Measurements from ENCODE around the gene CHAF1A.

CHAF1A gene

DNA sequence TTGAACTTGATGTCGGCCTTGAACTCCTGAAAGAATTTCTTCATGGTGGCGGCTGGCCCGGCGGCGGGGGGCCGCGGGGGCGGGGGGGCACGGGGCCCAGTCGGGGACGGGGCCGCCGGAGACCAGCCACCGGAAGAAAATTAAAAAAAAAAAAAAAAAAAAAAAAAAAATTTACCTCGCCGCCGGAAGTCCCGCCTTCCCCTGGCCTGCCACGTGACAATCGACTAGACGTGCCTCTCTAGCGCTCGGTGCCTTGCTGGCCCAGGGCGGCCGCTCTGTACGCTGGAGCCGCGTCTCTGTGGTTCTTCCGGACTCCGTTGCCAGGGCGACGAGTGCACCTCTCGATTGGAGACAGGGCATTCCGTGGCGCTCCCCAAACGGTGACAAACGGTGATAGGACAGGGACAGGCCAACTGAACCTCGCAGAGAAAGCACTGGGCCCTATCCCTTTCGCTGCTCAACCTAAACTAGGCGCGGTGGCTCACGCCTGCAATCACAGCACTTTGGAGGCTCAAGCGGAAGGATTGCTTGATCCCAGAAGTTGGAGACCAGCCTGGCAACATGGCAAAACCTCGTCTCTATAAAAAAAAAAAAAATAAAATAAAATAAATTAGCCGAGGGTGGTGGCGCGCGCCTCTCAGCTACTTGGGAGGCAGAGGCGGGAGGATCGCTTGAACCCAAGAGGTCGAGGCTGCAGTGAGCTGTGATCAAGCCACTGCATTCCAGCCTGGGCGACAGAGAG is 55.4 kb downstream of the CHAF1A start, which contains the start of gene UBXN6:
Gene UBXN6 (minus strand): TSS at position 141 of the 742 bp plus-strand sequence. CDS start 97 bp downstream, at position 44.
- Histone ChIP-seq H3K4me3 (ENCODE audit: low read depth in 1 of 2, low read length in 1 of 2) (peak within 1 kb of the TSS; percentile 57 to 80), H3K9me3 (no peaks in the 10 kb centered on the region), H3K27ac (peak within 1 kb of the TSS; percentile 86), H3K4me1 (ENCODE audit: control insufficient read depth in 1 of 2, insufficient read depth in 1 of 2, low read depth in 1 of 2, low read length in 1 of 2) (peaks cover 12 to 18% of the 10 kb centered on the region in 2 experiments), H3K27me3 (no peaks in the 10 kb centered on the region), H3K36me3 (peaks cover 20% of the 10 kb centered on the region)
- TF ChIP-seq, protein P1, sequence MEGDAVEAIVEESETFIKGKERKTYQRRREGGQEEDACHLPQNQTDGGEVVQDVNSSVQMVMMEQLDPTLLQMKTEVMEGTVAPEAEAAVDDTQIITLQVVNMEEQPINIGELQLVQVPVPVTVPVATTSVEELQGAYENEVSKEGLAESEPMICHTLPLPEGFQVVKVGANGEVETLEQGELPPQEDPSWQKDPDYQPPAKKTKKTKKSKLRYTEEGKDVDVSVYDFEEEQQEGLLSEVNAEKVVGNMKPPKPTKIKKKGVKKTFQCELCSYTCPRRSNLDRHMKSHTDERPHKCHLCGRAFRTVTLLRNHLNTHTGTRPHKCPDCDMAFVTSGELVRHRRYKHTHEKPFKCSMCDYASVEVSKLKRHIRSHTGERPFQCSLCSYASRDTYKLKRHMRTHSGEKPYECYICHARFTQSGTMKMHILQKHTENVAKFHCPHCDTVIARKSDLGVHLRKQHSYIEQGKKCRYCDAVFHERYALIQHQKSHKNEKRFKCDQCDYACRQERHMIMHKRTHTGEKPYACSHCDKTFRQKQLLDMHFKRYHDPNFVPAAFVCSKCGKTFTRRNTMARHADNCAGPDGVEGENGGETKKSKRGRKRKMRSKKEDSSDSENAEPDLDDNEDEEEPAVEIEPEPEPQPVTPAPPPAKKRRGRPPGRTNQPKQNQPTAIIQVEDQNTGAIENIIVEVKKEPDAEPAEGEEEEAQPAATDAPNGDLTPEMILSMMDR (IDR thresholded peaks at IDR 0.05), result peak; percentile 68

DNA sequence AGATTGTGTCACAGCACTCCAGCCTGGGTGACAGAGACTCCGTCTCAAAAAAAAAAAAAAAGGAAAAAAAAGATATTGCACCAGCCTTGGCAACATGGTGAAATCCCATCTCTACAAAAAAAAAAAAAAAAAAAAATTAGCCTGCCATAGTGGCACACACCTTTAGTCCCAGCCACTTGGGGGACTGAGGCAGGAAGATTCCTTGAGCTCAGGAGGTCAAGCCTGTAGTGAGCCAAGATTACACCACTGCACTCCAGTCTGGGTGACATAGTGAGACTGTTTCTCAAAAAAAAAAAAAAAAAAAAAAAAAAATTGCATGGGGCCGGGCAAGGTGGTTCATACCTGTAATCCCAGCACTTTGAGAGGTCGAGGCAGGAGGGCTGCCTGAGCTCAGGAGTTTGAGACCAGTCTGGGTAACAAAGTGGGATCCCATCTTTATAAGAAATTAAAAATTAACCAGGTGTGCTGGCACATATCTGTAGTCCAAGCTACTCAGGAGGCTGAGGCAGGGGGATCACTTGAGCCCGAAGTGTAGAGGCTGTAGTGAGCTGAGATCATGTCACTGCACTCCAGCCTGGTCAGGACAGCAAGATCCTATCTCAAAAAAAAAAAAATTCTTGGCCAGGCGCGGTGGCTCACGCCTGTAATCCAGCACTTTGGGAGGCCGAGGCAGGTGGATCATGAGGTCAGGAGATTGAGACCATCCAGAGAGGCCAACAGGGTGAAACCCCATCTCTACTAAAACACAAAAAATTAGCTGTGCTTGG is 62.6 kb downstream of the CHAF1A start:
- TF ChIP-seq, protein P1 (IDR thresholded peaks at IDR 0.05), result no peak
- H3K4me3 ChIP-seq (ENCODE audit: low read depth in 1 of 2, low read length in 1 of 2), result no peak overlapping the region
- H3K27me3 ChIP-seq, result no peaks in the 10 kb centered on the region
- peaks cover 7 to 13% of the 10 kb centered on the region in 2 experiments for H3K4me1 ChIP-seq (ENCODE audit: control insufficient read depth in 1 of 2, insufficient read depth in 1 of 2, low read depth in 1 of 2, low read length in 1 of 2)
- H3K9me3 ChIP-seq, result no peaks in the 10 kb centered on the region
- no peaks in the 10 kb centered on the region for H3K36me3 ChIP-seq
- H3K27ac ChIP-seq, result no peak overlapping the region

DNA sequence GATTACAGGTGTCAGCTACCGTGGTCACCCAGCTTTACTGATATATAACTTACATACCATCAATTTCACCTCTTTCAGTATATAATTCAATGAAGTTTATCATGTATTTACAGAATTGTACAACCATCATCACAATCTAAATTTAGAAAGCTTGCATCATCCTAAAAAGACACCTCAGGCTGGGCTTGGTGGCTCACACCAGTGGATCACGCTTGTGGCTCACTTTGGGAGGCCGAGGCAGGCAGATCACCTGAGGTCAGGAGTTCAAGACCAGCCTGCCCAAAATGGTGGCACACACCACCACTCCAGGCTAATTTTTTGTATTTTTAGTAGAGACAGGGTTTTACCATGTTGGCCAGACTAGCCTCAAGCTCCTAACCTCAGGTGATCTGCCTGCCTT is 65.4 kb downstream of the CHAF1A start:
- Histone ChIP-seq H3K36me3 (no peaks in the 10 kb centered on the region), H3K4me1 (ENCODE audit: control insufficient read depth in 1 of 2, insufficient read depth in 1 of 2, low read depth in 1 of 2, low read length in 1 of 2) (peaks cover 23 to 25% of the 10 kb centered on the region in 2 experiments), H3K27me3 (no peaks in the 10 kb centered on the region), H3K9me3 (no peaks in the 10 kb centered on the region), H3K27ac (no peak overlapping the region), H3K4me3 (ENCODE audit: low read depth in 1 of 2, low read length in 1 of 2) (no peak overlapping the region)
- TF ChIP-seq, protein P1 (IDR thresholded peaks at IDR 0.05), result no peak

DNA sequence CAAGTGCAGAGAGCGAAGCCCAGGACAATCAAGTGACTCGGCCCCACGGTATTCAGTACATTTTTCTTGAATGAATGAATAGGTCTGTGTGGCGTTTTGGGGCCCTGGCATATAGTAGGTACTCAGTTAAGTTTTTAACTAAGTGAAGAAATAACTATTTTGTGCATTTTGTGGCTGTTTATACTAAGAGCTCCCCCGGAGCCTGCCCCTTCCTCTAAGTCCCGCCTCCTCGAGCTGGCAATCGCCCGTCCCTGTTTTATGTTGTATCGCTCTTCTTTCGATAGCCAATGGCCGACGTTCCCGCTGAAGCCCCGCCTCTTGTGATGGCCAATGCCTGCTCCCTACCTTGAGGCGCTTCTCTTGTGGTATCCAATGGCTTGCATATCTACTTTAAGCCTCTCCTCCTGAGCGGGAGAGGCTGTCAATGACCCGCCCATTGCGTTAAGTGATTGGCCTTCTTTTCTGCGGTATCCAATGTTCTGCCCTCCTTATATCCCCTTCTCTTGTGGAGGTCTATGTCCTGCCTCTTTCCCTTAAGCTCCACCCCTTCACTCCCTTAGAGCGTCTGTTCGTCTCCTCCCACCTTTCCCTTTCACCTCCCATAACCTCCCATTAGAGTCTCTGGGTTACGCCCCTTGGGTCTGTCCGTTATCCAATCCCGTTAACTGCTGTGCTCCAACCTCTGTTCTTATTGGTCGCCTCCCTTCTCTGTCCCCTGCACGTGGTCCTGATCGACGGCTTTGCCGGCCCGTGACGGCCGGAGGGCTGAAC is 69.1 kb downstream of the CHAF1A start:
- Histone ChIP-seq H3K27ac (peak overlapping the region; percentile 88), H3K27me3 (no peaks in the 10 kb centered on the region), H3K4me3 (ENCODE audit: low read depth in 1 of 2, low read length in 1 of 2) (peak overlapping the region; percentile 66 to 86), H3K9me3 (no peaks in the 10 kb centered on the region), H3K36me3 (peaks cover 12% of the 10 kb centered on the region), H3K4me1 (ENCODE audit: control insufficient read depth in 1 of 2, insufficient read depth in 1 of 2, low read depth in 1 of 2, low read length in 1 of 2) (peaks cover 29 to 35% of the 10 kb centered on the region in 2 experiments)
- TF ChIP-seq, protein P1 (IDR thresholded peaks at IDR 0.05), result no peak

All from neutrophil (primary cell).